NCI-H345 treated with DMSO at 0.1 percent for 48 hours (cell line): Measurements from ENCODE around the gene ABCD1.

Experiments used
- DNase-seq: peaks from one replicate; lab custom pipeline; 2025; ENCODE audit not compliant: unreplicated experiment; lab: John Stamatoyannopoulos, UW

Gene ABCD1

GRCh38 chrX:153784325-153784967 lies 59.8 kb downstream of the ABCD1 start:
- DNase-seq = no peak

GRCh38 chrX:153786669-153787068 lies 62.0 kb downstream of the ABCD1 start:
- no peak for DNase-seq

DNA sequence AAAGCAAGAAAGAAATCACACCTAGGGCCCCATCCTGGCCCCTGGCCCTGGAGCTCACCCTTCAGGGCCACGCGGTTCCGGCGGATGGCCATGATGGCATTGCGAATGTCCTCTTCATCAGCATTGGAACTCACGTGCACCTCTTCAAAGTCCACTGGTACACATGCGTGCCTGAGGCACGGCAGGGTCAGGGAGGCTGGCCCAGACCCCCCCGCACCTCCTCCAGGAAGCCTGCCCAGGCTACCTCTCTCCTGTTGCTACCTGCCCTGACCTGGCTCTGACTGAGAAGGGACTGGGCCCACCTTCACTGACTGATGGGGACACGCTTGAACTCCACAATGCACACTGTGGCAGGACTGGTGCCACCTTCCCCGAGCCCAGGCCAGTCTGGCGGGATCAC lies 65.0 kb downstream of the ABCD1 start:
- no peak for DNase-seq

DNA sequence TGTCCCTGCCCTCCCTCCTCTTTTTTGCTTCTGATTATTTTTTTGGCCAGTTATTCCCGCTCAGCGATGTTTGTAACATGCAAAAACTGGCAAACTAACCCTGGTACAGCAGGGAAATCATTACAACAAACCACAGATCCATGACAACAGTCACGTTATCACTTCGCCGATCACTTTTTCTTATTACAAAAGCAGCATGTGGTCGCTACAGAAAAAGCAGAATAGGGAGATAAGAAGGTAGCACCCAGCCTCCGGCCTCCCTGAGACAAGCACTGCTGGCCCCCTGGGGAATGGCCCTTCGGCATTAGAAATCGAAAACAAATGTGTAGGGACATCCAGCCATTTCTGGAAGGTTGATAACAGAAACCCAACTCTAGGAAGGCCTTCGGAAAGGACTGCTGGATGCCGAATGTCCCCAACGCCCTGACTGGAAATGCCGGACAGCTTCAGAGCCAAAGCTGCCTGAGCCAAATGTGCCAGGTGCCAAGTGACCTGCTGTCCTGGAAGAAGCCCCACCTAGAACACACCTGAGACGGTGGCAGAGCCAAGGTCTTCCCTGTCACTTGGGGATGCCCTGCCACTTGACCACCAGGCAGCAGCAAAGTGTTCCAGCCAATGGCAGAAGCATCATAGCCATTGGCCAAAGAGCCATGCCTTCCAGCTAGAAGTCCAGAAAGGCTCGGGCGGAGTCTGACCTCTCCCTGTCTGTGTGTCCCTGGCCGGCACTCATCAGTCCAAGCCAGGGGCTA lies 66.6 kb downstream of the ABCD1 start:
- no peak for DNase-seq

GRCh38 chrX:153792368-153792767 lies 67.7 kb downstream of the ABCD1 start:
- DNase-seq = no peak

- DNase-seq = no peak
These were observed 68.6 kb downstream of the ABCD1 start for GRCh38 chrX:153793291-153793690.
